ENCODE results near the gene DISP2.

Gene DISP2

DNA sequence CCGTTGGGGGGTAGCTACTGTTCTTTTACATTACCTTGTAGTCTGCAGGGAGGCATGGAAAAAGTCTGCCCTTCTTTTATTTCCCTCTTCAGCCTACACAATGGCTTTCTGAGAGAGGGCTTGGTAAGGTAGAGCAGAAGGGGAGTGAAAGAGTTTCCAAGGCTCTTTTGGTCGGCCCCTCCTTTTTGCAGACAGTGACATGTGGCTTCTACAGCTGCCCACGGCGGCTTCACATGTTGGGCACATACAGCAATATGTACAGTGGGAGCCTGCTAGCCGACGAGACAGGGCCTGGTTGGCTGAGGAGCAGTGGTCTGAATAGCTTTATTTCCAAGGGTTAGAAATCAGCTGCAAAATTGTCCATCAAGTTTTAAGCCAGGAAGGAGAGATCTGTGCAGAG, 30.6 kb upstream of the DISP2 start:
- no peak for DNase-seq

- DNase-seq, result no peak
Measured at GRCh38 chr15:40328176-40328575, 29.8 kb upstream of the DISP2 start.

DNA sequence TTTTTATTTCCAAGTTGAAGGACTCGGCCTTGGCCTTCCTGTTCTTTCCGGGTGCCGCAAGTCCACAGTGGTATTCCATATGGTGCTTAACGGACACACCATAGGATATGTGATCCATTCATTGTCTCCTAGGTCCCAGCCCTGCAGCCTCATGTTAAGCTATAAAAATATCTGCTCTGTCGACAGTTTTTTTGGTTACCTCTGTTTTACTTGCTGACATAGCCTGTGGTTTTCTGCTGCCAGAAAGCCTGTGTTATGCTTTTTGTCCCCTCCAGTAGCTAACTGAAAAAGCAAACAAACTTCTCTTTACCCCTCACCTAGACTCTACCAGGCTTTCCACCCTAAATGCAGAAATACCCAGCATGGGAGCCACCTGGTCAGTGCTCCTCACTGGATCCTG, 29.3 kb upstream of the DISP2 start:
- DNase-seq, result no peak

DNA sequence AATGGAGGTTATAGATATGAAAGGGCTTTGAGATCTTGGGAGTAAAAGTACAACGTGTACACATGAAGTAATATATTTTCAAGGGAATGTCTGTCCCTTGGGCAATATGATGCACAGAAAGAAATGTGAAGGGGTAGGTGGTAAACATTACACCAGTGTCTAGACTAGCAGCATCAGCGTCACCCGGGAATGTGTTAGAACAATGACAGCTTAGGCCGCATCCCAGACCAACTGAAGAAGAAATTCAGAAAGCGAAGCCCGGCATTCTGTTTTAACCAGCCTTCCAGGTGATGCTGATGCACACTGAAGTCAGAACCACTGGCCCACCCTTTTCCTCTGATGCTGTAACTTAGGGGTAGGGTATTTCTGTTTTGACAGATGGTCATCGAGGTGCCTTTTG, 28.2 kb upstream of the DISP2 start:
- DNase-seq, result no peak

- DNase-seq, result no peak
Measured at GRCh38 chr15:40330368-40330836, 27.6 kb upstream of the DISP2 start.

- DNase-seq, result no peak
Measured at GRCh38 chr15:40331026-40331425, 27.0 kb upstream of the DISP2 start.

DNA sequence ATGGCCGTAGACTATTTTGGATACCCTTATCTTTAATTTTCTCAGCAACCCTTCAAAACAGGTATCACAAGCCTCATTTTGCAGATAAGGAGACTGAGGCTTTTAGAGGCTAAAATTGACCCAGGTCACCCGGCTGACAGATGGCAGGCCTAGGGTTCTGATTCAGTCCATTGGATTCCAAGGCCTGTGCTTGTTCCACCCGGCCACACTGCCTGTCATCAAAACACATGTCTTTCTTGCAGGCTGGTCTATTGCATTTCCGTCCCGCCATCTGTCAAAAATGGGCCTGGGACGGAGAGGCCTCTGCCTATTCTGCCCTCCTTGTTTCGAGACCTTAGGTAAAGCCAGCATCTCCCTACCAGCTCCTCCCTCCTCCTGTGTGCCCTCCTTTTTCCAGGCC, 26.4 kb upstream of the DISP2 start:
- DNase-seq, result no peak

GRCh38 chr15:40332113-40332781, 25.8 kb upstream of the DISP2 start:
- no peak for DNase-seq

GRCh38 chr15:40333922-40334492, 24.0 kb upstream of the DISP2 start:
- DNase-seq, result no peak

GRCh38 chr15:40334541-40334940, 23.5 kb upstream of the DISP2 start:
- DNase-seq, result no peak

DNA sequence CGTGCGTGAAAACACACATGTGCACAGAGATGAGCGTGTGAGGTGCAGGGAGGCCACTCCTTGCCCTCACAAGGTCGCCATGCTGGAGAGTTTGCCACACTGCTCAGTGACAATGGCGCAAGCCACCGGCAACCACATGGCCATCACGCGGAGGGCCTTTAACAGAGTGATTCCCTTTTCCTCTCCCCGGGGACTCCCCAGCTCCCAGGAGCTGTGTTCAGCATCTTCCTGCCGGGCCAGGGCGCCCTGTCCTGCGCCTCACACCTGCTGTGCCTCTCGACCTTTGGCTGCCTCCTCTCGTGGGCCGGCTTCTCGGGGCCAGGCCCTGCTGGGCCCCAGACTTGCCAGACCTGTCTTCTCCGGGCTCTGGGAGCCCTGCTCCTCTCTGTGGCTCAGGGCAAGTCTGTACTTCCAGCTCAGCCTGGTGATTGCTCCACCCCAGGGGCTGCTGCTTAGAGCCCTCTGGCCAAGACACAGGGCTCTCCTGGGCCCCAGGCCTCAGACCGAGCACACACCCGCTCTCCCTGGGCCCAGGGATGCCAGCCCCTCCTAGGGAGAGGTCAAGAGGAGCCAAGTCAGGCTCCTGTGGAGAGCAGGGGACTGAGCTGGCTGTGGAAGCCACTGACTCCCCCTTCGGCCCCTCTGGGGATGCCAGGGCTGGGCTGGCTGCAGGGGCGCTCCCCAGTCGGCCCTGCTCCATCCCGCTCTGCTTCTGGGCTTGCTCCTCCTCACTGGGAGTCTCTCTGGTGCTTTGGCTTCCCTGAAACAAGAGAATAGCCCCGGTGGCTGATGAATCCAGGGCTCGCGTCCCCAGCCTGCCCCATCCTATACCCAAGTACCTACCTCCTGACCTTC, 22.9 kb upstream of the DISP2 start:
- no peak for DNase-seq

GRCh38 chr15:40335938-40336743, 21.9 kb upstream of the DISP2 start:
- DNase-seq, result no peak

DNA sequence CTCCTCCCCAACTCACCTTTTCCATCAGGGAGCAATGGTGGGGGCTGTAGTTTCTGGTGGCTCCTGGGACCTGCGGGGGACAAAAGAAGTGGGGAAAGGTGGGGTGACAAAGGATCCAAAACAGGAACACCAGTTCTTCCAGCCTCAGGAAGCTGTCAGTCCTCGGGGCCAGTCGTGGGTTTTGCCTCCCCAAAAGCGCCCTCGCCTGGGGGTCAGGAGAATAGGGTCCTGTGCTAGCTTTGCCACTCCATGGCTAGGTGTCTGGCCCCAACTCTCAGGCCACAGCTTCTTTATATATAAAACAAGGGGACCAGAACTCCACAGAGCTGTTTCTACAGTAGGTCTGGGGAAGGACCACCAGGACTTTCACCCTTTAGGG, 21.3 kb upstream of the DISP2 start:
- no peak for DNase-seq

GRCh38 chr15:40337597-40337996, 20.4 kb upstream of the DISP2 start:
- no peak for DNase-seq

GRCh38 chr15:40338041-40338657, 19.9 kb upstream of the DISP2 start:
- DNase-seq, result peak; percentile 84

GRCh38 chr15:40338921-40339620, 18.9 kb upstream of the DISP2 start:
- DNase-seq, result no peak

- DNase-seq, result no peak
Measured at GRCh38 chr15:40339621-40339945, 18.4 kb upstream of the DISP2 start.

GRCh38 chr15:40340038-40340739, 17.8 kb upstream of the DISP2 start:
- no peak for DNase-seq

DNA sequence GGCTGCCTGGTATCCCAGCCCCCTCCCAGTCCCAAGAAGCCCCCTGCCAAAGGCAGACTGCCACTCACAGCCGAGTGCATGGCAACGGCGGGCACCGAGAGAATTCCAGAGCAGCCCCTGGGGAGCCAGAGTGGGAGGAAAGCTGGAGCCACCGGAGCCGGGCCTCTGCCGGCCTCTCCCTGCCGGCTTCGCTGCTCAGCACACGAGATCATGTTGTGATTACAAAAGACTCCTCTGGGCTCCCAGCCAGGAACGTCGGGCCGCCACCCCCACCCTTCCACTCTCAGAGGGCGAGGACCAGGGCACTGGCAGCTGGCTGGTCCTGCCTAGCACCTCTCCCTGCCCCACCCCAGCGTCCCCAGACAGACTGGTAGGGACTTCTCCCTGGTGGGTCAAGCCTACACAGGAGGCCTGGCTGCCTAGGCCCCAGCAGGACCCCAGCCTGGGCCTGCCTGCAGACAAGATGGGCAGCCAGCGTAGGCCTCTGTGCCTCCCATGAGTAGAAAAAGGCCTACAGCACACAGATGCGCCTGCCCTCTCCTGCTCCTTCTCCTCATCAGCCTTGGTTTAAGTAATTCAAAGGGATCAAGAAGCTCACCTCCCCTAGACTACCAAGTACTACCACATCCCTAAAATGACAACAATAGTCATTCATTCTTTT, 17.1 kb upstream of the DISP2 start, which contains the start of gene CCDC9B:
CCDC9B (minus strand) TSS at position 200 of the 661 bp plus-strand sequence; CDS start at position 80, 120 bp downstream.
- DNase-seq, result no peak

DNA sequence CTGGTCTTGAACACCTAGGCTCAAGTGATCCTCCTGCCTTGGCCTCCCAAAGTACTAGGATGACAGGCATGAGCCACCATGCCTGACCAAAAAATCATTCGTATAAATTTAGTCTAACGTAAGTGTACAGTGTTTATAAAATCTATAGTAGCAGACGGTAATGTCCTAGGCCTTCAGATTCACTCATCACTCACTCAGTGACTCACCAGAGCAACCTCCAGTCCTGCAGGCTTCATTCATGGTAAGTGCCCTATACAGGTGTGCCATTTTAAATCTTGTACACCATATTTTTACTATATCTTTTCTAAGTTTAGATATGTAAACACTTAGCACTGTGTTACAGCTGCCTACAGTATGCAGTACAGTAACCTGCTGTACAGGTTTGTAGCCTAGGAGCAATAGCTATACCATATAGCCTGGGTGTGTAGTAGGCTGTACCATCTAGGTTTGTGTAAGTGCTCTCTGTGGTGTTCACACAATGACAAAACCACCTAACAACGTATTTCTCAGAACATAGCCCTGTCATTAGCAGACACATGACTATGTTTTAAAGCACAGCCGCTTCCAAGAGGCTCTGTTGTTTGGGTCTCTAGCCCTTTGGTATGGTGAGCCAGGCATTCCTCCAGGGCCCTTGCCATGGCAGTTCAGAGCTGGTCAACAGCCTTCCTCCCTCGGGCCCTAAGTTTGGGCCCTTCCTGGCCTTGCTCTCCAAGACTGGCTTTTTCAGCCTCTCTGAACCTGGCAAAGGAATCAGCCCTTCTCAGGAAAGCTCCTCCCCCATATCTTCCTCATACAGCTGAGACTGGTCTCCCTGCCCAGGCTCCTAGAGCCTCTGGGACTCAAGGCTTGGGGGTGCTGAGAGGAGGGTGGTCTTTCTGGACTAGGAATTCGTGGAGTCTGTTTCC, 15.4 kb upstream of the DISP2 start:
- no peak for DNase-seq
